Measurements from ENCODE around the gene CDS2.

DNA sequence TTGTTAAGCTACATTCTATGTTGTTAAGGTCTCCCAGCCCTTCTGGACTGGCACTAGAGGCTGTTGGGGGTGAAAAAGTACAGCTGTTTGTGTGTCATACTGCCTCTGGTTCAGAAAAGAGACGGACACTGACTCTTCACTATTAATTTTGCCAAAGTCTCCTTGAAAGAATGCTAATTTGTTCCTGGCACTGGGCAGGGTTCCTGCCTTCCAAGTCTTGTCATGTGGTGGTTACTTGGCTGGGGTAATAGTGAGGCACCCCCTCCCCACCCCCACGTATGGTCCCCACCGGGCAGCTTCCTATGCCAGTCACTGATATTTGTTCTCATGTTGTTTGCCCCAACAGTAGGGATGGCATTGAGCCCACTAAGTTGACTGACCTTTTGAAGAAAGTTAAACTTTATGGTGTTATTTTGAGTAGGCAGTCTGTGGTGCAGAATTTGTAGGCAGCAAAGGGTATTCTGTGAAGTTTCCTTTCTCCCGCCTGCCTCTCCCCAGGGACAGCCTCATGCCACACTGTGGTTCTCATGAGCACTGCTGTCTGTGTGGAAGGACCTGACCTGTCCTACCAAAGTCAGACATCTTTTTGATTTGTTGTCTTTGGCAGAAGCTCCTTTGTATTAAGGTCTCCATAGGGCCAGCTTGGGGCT is 8.7 kb downstream of the CDS2 start:
- TF ChIP-seq POLR2AphosphoS5 (IDR thresholded peaks at IDR 0.05; ENCODE audit: low read depth, low read length) = no peak
- TF ChIP-seq, protein P1, sequence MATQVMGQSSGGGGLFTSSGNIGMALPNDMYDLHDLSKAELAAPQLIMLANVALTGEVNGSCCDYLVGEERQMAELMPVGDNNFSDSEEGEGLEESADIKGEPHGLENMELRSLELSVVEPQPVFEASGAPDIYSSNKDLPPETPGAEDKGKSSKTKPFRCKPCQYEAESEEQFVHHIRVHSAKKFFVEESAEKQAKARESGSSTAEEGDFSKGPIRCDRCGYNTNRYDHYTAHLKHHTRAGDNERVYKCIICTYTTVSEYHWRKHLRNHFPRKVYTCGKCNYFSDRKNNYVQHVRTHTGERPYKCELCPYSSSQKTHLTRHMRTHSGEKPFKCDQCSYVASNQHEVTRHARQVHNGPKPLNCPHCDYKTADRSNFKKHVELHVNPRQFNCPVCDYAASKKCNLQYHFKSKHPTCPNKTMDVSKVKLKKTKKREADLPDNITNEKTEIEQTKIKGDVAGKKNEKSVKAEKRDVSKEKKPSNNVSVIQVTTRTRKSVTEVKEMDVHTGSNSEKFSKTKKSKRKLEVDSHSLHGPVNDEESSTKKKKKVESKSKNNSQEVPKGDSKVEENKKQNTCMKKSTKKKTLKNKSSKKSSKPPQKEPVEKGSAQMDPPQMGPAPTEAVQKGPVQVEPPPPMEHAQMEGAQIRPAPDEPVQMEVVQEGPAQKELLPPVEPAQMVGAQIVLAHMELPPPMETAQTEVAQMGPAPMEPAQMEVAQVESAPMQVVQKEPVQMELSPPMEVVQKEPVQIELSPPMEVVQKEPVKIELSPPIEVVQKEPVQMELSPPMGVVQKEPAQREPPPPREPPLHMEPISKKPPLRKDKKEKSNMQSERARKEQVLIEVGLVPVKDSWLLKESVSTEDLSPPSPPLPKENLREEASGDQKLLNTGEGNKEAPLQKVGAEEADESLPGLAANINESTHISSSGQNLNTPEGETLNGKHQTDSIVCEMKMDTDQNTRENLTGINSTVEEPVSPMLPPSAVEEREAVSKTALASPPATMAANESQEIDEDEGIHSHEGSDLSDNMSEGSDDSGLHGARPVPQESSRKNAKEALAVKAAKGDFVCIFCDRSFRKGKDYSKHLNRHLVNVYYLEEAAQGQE (IDR thresholded peaks at IDR 0.05; ENCODE audit: insufficient read depth in 1 of 2, low read depth in 2 of 2, low read length in 2 of 2) = no peak
- no peak for TF ChIP-seq SIN3A (IDR thresholded peaks at IDR 0.05; ENCODE audit: borderline replicate concordance, insufficient read depth, low read length)
- TF ChIP-seq TAF1 (IDR thresholded peaks at IDR 0.05; ENCODE audit: borderline replicate concordance, insufficient read depth, low read length) = no peak
- no peak for TF ChIP-seq FOXP2 (optimal IDR thresholded peaks at IDR 0.05; ENCODE audit: borderline replicate concordance, extremely low read depth, extremely low read length, insufficient read depth)

Data from PFSK-1 (cell line).